ENCODE results near the gene METAP1D. TPM values are rescaled to one million over a fixed set of nuclear protein-coding genes. Genes with fewer than 3 reads are reported as not detected.
"Not testable (repeated sequence)": the region's sequence is repeated elsewhere in the genome, so short reads cannot be mapped to it uniquely, and the experiment has no call there.

METAP1D gene
- total and polyA plus RNA-seq, 4 donors, result 3.3 to 7.1 (median 4.4) TPM

GRCh38 chr2:171979103-171979502 is 20.6 kb upstream of the METAP1D start:
- DNase-seq (ENCODE audit: low spot score), result no peak
- Histone ChIP-seq H3K4me3 (ENCODE audit: low read depth in 1 of 3, low read length in 3 of 3) (no peak overlapping the region), H3K27ac (ENCODE audit: low read depth in 1 of 2, low read length in 2 of 2) (no peak overlapping the region), H3K27me3 (ENCODE audit: control insufficient read depth in 4 of 4, insufficient read depth in 4 of 4, low read length in 3 of 4) (no peaks in the 10 kb centered on the region), H3K36me3 (ENCODE audit: control insufficient read depth in 4 of 4, insufficient read depth in 3 of 4, low read depth in 1 of 4, low read length in 3 of 4) (peaks cover 3 to 19% (median 13%) of the 10 kb centered on the region in 4 donors), H3K9me3 (ENCODE audit: control insufficient read depth in 4 of 4, low read length in 3 of 4) (no peaks in the 10 kb centered on the region), H3K9ac (ENCODE audit: low read depth in 1 of 2, low read length in 2 of 2) (no peak overlapping the region), H3K4me1 (ENCODE audit: control insufficient read depth in 4 of 4, insufficient read depth in 4 of 4, low read length in 3 of 4) (no peaks in the 10 kb centered on the region)
- WGBS, result 97% methylated on average over 4 of the region's 4 CpGs
- TF ChIP-seq RXRA (IDR thresholded peaks at IDR 0.05), result no peak
- TF ChIP-seq JUND (IDR thresholded peaks at IDR 0.05), result no peak
- TF ChIP-seq TAF1 (conservative IDR thresholded peaks at IDR 0.05), result no peak
- no peak for TF ChIP-seq GABPA (IDR thresholded peaks at IDR 0.05 in 1 of 2, conservative IDR thresholded peaks at IDR 0.05 in 1 of 2)
- TF ChIP-seq, protein P1, sequence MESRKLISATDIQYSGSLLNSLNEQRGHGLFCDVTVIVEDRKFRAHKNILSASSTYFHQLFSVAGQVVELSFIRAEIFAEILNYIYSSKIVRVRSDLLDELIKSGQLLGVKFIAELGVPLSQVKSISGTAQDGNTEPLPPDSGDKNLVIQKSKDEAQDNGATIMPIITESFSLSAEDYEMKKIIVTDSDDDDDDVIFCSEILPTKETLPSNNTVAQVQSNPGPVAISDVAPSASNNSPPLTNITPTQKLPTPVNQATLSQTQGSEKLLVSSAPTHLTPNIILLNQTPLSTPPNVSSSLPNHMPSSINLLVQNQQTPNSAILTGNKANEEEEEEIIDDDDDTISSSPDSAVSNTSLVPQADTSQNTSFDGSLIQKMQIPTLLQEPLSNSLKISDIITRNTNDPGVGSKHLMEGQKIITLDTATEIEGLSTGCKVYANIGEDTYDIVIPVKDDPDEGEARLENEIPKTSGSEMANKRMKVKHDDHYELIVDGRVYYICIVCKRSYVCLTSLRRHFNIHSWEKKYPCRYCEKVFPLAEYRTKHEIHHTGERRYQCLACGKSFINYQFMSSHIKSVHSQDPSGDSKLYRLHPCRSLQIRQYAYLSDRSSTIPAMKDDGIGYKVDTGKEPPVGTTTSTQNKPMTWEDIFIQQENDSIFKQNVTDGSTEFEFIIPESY (IDR thresholded peaks at IDR 0.05), result no peak
- TF ChIP-seq YY1 (IDR thresholded peaks at IDR 0.05), result no peak
- TF ChIP-seq FOXA2 (IDR thresholded peaks at IDR 0.05), result no peak
- TF ChIP-seq HNF4G (IDR thresholded peaks at IDR 0.05), result no peak
- no peak for TF ChIP-seq HNF4A (conservative IDR thresholded peaks at IDR 0.05)
- TF ChIP-seq EGR1 (IDR thresholded peaks at IDR 0.05; ENCODE audit: low read depth in 2 of 2), result no peak
- TF ChIP-seq RAD21 (IDR thresholded peaks at IDR 0.05), result no peak
- no peak for TF ChIP-seq SP1 (IDR thresholded peaks at IDR 0.05)

DNA sequence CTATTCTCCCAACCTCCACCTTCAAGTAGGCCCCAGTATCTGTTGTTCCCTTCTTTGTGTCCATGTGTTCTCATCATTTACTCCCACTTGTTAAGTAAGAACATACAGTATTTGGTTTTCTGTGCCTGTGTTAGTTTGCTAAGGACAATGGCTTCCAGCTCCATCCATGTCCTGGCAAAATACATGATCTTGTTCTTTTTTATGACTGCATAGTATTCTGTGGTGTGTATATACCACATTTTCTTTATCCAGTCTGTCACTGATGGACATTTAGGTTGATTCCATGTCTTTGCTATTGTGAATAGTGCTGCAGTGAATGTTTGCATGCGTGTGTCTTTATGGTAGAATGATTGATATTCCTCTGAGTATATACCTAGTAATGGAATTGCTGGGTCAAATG is 15.8 kb upstream of the METAP1D start:
- not testable (repeated sequence) for H3K36me3 ChIP-seq (ENCODE audit: control insufficient read depth in 4 of 4, insufficient read depth in 3 of 4, low read depth in 1 of 4, low read length in 3 of 4); H3K9ac ChIP-seq (ENCODE audit: low read depth in 1 of 2, low read length in 2 of 2); H3K27ac ChIP-seq (ENCODE audit: low read depth in 1 of 2, low read length in 2 of 2); H3K27me3 ChIP-seq (ENCODE audit: control insufficient read depth in 4 of 4, insufficient read depth in 4 of 4, low read length in 3 of 4); H3K4me1 ChIP-seq (ENCODE audit: control insufficient read depth in 4 of 4, insufficient read depth in 4 of 4, low read length in 3 of 4); DNase-seq (ENCODE audit: low spot score); H3K4me3 ChIP-seq (ENCODE audit: low read depth in 1 of 3, low read length in 3 of 3); H3K9me3 ChIP-seq (ENCODE audit: control insufficient read depth in 4 of 4, low read length in 3 of 4)
- 100% methylated on average over 1 of the region's 1 CpG for WGBS

- Histone ChIP-seq H3K4me3 (ENCODE audit: low read depth in 1 of 3, low read length in 3 of 3) (no peak overlapping the region), H3K27me3 (ENCODE audit: control insufficient read depth in 4 of 4, insufficient read depth in 4 of 4, low read length in 3 of 4) (no peaks in the 10 kb centered on the region), H3K9me3 (ENCODE audit: control insufficient read depth in 4 of 4, low read length in 3 of 4) (no peaks in the 10 kb centered on the region), H3K9ac (ENCODE audit: low read depth in 1 of 2, low read length in 2 of 2) (no peak overlapping the region), H3K4me1 (ENCODE audit: control insufficient read depth in 4 of 4, insufficient read depth in 4 of 4, low read length in 3 of 4) (no peaks in the 10 kb centered on the region), H3K27ac (ENCODE audit: low read depth in 1 of 2, low read length in 2 of 2) (no peak overlapping the region), H3K36me3 (ENCODE audit: control insufficient read depth in 4 of 4, insufficient read depth in 3 of 4, low read depth in 1 of 4, low read length in 3 of 4) (peaks cover 0 to 6% (median 3%) of the 10 kb centered on the region in 4 donors)
- DNase-seq (ENCODE audit: low spot score), result no peak
- TF ChIP-seq, protein P1 (IDR thresholded peaks at IDR 0.05), result no peak
- TF ChIP-seq HNF4G (IDR thresholded peaks at IDR 0.05), result no peak
- TF ChIP-seq ATF3 (IDR thresholded peaks at IDR 0.05), result no peak
- TF ChIP-seq GABPA (IDR thresholded peaks at IDR 0.05 in 1 of 2, conservative IDR thresholded peaks at IDR 0.05 in 1 of 2), result no peak
- TF ChIP-seq CTCF (IDR thresholded peaks at IDR 0.05; ENCODE audit: low read depth, low read length, missing input control), result no peak
- TF ChIP-seq, protein P2, sequence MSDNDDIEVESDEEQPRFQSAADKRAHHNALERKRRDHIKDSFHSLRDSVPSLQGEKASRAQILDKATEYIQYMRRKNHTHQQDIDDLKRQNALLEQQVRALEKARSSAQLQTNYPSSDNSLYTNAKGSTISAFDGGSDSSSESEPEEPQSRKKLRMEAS (IDR thresholded peaks at IDR 0.05), result no peak
- TF ChIP-seq SP1 (IDR thresholded peaks at IDR 0.05), result no peak
- no peak for TF ChIP-seq FOXA1 (IDR thresholded peaks at IDR 0.05)
- no peak for TF ChIP-seq HNF4A (conservative IDR thresholded peaks at IDR 0.05)
- 96% methylated on average over 2 of the region's 2 CpGs for WGBS
Measured at GRCh38 chr2:171985076-171985475, 14.7 kb upstream of the METAP1D start.

Data from liver (tissue), 9 donors.